WTC11 (cell line): ENCODE results near the gene MYL4. TPM values are rescaled to one million over a fixed set of nuclear protein-coding genes. Genes with fewer than 3 reads are reported as not detected.

Experiments used
- ATAC-seq: fragments of 200-7000 bp; cut with Tn5 transposase; 2 replicates; pipeline ENCODE4 v1.10.0; 2021; ENCODE audit warnings: mild to moderate bottlenecking, moderate library complexity
- CTCF ChIA-PET: fragments of 300-600 bp; sonication (Branson Sonifier 250); formaldehyde crosslinking; loops from one replicate; lab custom pipeline; 2021; ENCODE audit warnings: antibody characterized with exemption; lab: Charles Lee
- POLR2A ChIA-PET: fragments of 350-600 bp; sonication (Branson Sonifier 250); formaldehyde crosslinking; loops from one replicate; lab custom pipeline; 2021; ENCODE audit warnings: antibody characterized with exemption; lab: Charles Lee
- DNase-seq: peaks from one replicate; pipeline ENCODE4 v3.0.0; 2021; ENCODE audit warnings: low spot score
- H3K27ac Mint-ChIP-seq: 2 replicates; pipeline ENCODE4 v1.8.0; 2021; ENCODE audit warnings: mixed read lengths
- H3K27me3 Mint-ChIP-seq: 2 replicates; pipeline ENCODE4 v1.8.0; 2021; ENCODE audit warnings: low read depth, mild to moderate bottlenecking, moderate library complexity, mixed read lengths
- H3K36me3 Mint-ChIP-seq: 2 replicates; pipeline ENCODE4 v1.8.0; 2021; ENCODE audit warnings: mixed read lengths
- H3K4me1 Mint-ChIP-seq: 2 replicates; pipeline ENCODE4 v1.8.0; 2022; ENCODE audit warnings: mixed read lengths
- H3K4me3 Mint-ChIP-seq: 2 replicates; pipeline ENCODE4 v1.8.0; 2021; ENCODE audit warnings: mild to moderate bottlenecking, moderate library complexity, mixed read lengths
- H3K9me3 Mint-ChIP-seq: 2 replicates; pipeline ENCODE4 v1.8.0; 2021; ENCODE audit warnings: mixed read lengths
- CREM ChIP-seq: sonication (generic); formaldehyde crosslinking; IDR thresholded peaks from 2 replicates; pipeline ENCODE4 v1.8.1; 2022; ENCODE audit warnings: mild to moderate bottlenecking, missing genetic modification reagents, moderate library complexity
- ELF4 ChIP-seq: sonication (generic); formaldehyde crosslinking; IDR thresholded peaks from 2 replicates; pipeline ENCODE4 v1.8.1; 2022; ENCODE audit warnings: low read depth, mild to moderate bottlenecking, moderate library complexity, missing genetic modification reagents
- ESRRA ChIP-seq: sonication (generic); formaldehyde crosslinking; IDR thresholded peaks from 2 replicates; pipeline ENCODE4 v1.8.1; 2022; ENCODE audit warnings: mild to moderate bottlenecking, missing genetic modification reagents, borderline replicate concordance
- FOXK1 ChIP-seq: sonication (generic); formaldehyde crosslinking; IDR thresholded peaks from 2 replicates; pipeline ENCODE4 v1.8.0; 2022; ENCODE audit warnings: mild to moderate bottlenecking, moderate library complexity, missing genetic modification reagents
- FOXP1 ChIP-seq: sonication (generic); formaldehyde crosslinking; IDR thresholded peaks from 2 replicates; pipeline ENCODE4 v1.8.0; 2022; ENCODE audit warnings: missing genetic modification reagents, mild to moderate bottlenecking, moderate library complexity, borderline replicate concordance
- GRHL2 ChIP-seq: fragments of 250-450 bp; sonication (Bioruptor Pico); IDR thresholded peaks from 2 replicates; pipeline ENCODE4 v1.8.0; 2022; ENCODE audit warnings: mild to moderate bottlenecking, moderate library complexity; ENCODE audit not compliant: insufficient replicate concordance, severe bottlenecking
- MYBL2 ChIP-seq: sonication (generic); formaldehyde crosslinking; IDR thresholded peaks from 2 replicates; pipeline ENCODE4 v1.8.1; 2023; ENCODE audit warnings: mild to moderate bottlenecking, moderate library complexity, missing genetic modification reagents
- NFE2L1 ChIP-seq: sonication (generic); formaldehyde crosslinking; IDR thresholded peaks from 2 replicates; pipeline ENCODE4 v1.8.1; 2023; ENCODE audit warnings: missing genetic modification reagents
- NR1H2 ChIP-seq: sonication (generic); formaldehyde crosslinking; IDR thresholded peaks from 2 replicates; pipeline ENCODE4 v1.9.0; 2021; ENCODE audit warnings: mild to moderate bottlenecking, moderate library complexity, missing genetic modification reagents
- SMAD4 ChIP-seq: sonication (generic); formaldehyde crosslinking; IDR thresholded peaks from 2 replicates; pipeline ENCODE4 v1.8.0; 2022; ENCODE audit warnings: mild to moderate bottlenecking, missing genetic modification reagents
- ZBTB21 ChIP-seq: sonication (generic); formaldehyde crosslinking; IDR thresholded peaks from 2 replicates; pipeline ENCODE4 v1.8.1; 2023; ENCODE audit warnings: mild to moderate bottlenecking, missing genetic modification reagents, borderline replicate concordance
- ZNF121 ChIP-seq: sonication (generic); formaldehyde crosslinking; IDR thresholded peaks from 2 replicates; pipeline ENCODE4 v1.8.0; 2023; ENCODE audit warnings: missing genetic modification reagents
- total RNA-seq: library from RNA; stranded (reverse); gene quantifications from 3 replicates; pipeline ENCODE4 v1.2.3, GENCODE V29; 2021
- TF ChIP-seq, protein P1 (sequence below): fragments of 250-450 bp; sonication (Bioruptor Pico); IDR thresholded peaks from 2 replicates; pipeline ENCODE4 v2.1.2; 2022; ENCODE audit warnings: mild to moderate bottlenecking, moderate library complexity
- TF ChIP-seq, protein P2 (sequence below): sonication (generic); formaldehyde crosslinking; IDR thresholded peaks from 2 replicates; pipeline ENCODE4 v1.8.1; 2023; ENCODE audit warnings: mild to moderate bottlenecking, missing genetic modification reagents, moderate library complexity
- TF ChIP-seq, protein P3 (sequence below): sonication (generic); formaldehyde crosslinking; conservative IDR thresholded peaks from 2 replicates; pipeline ENCODE4 v1.8.1; 2023; ENCODE audit warnings: mild to moderate bottlenecking, low read depth, missing genetic modification reagents, moderate library complexity
- TF ChIP-seq, protein P4 (sequence below): fragments of 250-450 bp; sonication (Bioruptor Pico); IDR thresholded peaks from 2 replicates; pipeline ENCODE4 v1.8.0; 2021; ENCODE audit warnings: mild to moderate bottlenecking
- TF ChIP-seq, protein P5 (sequence below): sonication (generic); formaldehyde crosslinking; IDR thresholded peaks from 2 replicates; pipeline ENCODE4 v1.8.1; 2023; ENCODE audit warnings: mild to moderate bottlenecking, missing genetic modification reagents
- TF ChIP-seq, protein P6 (sequence below): sonication (generic); formaldehyde crosslinking; IDR thresholded peaks from 2 replicates; pipeline ENCODE4 v1.8.0; 2022; ENCODE audit warnings: mild to moderate bottlenecking, missing genetic modification reagents
- TF ChIP-seq, protein P7 (sequence below): fragments of 250-450 bp; sonication (Bioruptor Pico); IDR thresholded peaks from 2 replicates; pipeline ENCODE4 v1.9.0; 2021; ENCODE audit warnings: moderate library complexity, mild to moderate bottlenecking, inconsistent platforms, borderline replicate concordance
- TF ChIP-seq, protein P8 (sequence below): fragments of 200-600 bp; IDR thresholded peaks from 2 replicates; pipeline ENCODE4 v1.8.0; 2022; ENCODE audit warnings: antibody characterized with exemption
- TF ChIP-seq, protein P9 (sequence below): sonication (generic); formaldehyde crosslinking; IDR thresholded peaks from 2 replicates; pipeline ENCODE4 v1.8.0; 2023; ENCODE audit warnings: missing genetic modification reagents

Gene MYL4
- total RNA-seq, 1 experiment from 2014 or later = 0.50 TPM

DNA sequence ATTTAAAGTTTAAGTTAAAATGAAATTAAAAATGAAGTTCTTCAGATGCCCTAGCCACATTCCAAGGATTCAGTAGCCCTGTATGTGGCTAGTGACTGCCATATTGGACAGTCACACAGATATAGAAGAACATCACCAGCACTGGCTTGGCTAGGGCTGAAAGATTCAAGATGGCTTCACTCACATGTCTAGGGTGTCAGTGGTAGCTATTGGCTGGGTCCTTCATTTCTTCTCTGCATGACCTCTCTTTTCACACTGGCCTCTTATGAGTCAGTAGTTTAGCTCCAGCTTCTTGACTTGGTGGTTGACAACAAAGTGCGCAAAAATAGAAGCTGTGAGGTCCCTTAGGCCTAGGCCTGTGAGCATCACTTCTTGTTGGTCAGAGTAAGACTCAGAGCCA, 18.4 kb upstream of the MYL4 start:
- Mint-ChIP-seq H3K27me3 (peaks cover 3% of the 10 kb centered on the region; the same call in 1 of the 2 replicates), H3K27ac (no peak overlapping the region), H3K9me3 (peaks cover 3% of the 10 kb centered on the region; the same call in 1 of the 2 replicates), H3K36me3 (no peaks in the 10 kb centered on the region), H3K4me1 (peaks cover 18% of the 10 kb centered on the region), H3K4me3 (no peak overlapping the region)
- ChIA-PET CTCF (interaction anchor here (0.9 kb wide), 1 partner anchor 249 kb away, joined by 3 read pairs; no protein-coding TSS in a partner anchor), POLR2A (no interaction called here)
- TF ChIP-seq, protein P1, sequence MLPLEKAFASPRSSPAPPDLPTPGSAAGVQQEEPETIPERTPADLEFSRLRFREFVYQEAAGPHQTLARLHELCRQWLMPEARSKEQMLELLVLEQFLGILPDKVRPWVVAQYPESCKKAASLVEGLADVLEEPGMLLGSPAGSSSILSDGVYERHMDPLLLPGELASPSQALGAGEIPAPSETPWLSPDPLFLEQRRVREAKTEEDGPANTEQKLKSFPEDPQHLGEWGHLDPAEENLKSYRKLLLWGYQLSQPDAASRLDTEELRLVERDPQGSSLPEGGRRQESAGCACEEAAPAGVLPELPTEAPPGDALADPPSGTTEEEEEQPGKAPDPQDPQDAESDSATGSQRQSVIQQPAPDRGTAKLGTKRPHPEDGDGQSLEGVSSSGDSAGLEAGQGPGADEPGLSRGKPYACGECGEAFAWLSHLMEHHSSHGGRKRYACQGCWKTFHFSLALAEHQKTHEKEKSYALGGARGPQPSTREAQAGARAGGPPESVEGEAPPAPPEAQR (CRISPR knock-in tag) = no peak
- TF ChIP-seq, protein P2, sequence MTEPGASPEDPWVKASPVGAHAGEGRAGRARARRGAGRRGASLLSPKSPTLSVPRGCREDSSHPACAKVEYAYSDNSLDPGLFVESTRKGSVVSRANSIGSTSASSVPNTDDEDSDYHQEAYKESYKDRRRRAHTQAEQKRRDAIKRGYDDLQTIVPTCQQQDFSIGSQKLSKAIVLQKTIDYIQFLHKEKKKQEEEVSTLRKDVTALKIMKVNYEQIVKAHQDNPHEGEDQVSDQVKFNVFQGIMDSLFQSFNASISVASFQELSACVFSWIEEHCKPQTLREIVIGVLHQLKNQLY = no peak
- TF ChIP-seq MYBL2 (CRISPR knock-in tag) = no peak
- no peak for TF ChIP-seq FOXP1 (CRISPR knock-in tag)
- TF ChIP-seq, protein P3, sequence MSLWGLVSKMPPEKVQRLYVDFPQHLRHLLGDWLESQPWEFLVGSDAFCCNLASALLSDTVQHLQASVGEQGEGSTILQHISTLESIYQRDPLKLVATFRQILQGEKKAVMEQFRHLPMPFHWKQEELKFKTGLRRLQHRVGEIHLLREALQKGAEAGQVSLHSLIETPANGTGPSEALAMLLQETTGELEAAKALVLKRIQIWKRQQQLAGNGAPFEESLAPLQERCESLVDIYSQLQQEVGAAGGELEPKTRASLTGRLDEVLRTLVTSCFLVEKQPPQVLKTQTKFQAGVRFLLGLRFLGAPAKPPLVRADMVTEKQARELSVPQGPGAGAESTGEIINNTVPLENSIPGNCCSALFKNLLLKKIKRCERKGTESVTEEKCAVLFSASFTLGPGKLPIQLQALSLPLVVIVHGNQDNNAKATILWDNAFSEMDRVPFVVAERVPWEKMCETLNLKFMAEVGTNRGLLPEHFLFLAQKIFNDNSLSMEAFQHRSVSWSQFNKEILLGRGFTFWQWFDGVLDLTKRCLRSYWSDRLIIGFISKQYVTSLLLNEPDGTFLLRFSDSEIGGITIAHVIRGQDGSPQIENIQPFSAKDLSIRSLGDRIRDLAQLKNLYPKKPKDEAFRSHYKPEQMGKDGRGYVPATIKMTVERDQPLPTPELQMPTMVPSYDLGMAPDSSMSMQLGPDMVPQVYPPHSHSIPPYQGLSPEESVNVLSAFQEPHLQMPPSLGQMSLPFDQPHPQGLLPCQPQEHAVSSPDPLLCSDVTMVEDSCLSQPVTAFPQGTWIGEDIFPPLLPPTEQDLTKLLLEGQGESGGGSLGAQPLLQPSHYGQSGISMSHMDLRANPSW = no peak
- TF ChIP-seq, protein P4, sequence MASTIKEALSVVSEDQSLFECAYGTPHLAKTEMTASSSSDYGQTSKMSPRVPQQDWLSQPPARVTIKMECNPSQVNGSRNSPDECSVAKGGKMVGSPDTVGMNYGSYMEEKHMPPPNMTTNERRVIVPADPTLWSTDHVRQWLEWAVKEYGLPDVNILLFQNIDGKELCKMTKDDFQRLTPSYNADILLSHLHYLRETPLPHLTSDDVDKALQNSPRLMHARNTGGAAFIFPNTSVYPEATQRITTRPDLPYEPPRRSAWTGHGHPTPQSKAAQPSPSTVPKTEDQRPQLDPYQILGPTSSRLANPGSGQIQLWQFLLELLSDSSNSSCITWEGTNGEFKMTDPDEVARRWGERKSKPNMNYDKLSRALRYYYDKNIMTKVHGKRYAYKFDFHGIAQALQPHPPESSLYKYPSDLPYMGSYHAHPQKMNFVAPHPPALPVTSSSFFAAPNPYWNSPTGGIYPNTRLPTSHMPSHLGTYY (CRISPR knock-in tag) = no peak
- TF ChIP-seq FOXK1 = no peak
- TF ChIP-seq SMAD4 (CRISPR knock-in tag) = no peak
- TF ChIP-seq, protein P5, sequence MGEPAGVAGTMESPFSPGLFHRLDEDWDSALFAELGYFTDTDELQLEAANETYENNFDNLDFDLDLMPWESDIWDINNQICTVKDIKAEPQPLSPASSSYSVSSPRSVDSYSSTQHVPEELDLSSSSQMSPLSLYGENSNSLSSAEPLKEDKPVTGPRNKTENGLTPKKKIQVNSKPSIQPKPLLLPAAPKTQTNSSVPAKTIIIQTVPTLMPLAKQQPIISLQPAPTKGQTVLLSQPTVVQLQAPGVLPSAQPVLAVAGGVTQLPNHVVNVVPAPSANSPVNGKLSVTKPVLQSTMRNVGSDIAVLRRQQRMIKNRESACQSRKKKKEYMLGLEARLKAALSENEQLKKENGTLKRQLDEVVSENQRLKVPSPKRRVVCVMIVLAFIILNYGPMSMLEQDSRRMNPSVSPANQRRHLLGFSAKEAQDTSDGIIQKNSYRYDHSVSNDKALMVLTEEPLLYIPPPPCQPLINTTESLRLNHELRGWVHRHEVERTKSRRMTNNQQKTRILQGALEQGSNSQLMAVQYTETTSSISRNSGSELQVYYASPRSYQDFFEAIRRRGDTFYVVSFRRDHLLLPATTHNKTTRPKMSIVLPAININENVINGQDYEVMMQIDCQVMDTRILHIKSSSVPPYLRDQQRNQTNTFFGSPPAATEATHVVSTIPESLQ (CRISPR knock-in tag) = no peak
- TF ChIP-seq ESRRA (CRISPR knock-in tag) = no peak
- TF ChIP-seq ZNF121 (CRISPR knock-in tag) = no peak
- TF ChIP-seq, protein P6, sequence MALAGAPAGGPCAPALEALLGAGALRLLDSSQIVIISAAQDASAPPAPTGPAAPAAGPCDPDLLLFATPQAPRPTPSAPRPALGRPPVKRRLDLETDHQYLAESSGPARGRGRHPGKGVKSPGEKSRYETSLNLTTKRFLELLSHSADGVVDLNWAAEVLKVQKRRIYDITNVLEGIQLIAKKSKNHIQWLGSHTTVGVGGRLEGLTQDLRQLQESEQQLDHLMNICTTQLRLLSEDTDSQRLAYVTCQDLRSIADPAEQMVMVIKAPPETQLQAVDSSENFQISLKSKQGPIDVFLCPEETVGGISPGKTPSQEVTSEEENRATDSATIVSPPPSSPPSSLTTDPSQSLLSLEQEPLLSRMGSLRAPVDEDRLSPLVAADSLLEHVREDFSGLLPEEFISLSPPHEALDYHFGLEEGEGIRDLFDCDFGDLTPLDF (CRISPR knock-in tag) = no peak
- DNase-seq (no peak), ATAC-seq (no peak)

DNA sequence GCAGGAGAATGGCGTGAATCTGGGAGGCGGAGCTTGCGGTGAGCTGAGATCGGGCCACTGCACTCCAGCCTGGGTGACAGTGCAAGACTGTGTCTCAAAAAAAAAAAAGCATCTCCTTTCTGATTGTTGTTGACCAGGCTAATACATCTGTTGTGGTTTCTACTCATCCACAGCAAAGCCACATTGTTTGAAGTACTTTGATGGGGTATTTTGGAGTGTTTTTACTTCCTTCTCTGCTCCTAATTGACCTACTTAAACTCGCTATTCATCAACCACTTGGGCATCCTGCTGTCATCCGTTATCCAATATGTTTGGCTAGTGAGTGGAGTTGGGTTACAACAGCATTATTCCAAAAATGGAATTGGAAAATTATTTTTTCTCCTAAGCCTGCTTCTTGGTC, 16.6 kb upstream of the MYL4 start:
- Mint-ChIP-seq H3K36me3 (no peaks in the 10 kb centered on the region), H3K9me3 (peaks cover 3% of the 10 kb centered on the region; the same call in 1 of the 2 replicates), H3K27ac (no peak overlapping the region), H3K4me3 (no peak overlapping the region), H3K4me1 (peaks cover 11% of the 10 kb centered on the region; the same call in 1 of the 2 replicates), H3K27me3 (peaks cover 3% of the 10 kb centered on the region; the same call in 1 of the 2 replicates)
- DNase-seq (no peak), ATAC-seq (no peak)
- POLR2A ChIA-PET = no interaction called here
- CTCF ChIA-PET = no interaction called here
- TF ChIP-seq, protein P7, sequence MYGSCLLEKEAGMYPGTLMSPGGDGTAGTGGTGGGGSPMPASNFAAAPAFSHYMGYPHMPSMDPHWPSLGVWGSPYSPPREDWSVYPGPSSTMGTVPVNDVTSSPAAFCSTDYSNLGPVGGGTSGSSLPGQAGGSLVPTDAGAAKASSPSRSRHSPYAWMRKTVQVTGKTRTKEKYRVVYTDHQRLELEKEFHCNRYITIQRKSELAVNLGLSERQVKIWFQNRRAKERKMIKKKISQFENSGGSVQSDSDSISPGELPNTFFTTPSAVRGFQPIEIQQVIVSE (CRISPR knock-in tag) = no peak
- TF ChIP-seq GRHL2 (CRISPR knock-in tag) = no peak
- TF ChIP-seq, protein P8, sequence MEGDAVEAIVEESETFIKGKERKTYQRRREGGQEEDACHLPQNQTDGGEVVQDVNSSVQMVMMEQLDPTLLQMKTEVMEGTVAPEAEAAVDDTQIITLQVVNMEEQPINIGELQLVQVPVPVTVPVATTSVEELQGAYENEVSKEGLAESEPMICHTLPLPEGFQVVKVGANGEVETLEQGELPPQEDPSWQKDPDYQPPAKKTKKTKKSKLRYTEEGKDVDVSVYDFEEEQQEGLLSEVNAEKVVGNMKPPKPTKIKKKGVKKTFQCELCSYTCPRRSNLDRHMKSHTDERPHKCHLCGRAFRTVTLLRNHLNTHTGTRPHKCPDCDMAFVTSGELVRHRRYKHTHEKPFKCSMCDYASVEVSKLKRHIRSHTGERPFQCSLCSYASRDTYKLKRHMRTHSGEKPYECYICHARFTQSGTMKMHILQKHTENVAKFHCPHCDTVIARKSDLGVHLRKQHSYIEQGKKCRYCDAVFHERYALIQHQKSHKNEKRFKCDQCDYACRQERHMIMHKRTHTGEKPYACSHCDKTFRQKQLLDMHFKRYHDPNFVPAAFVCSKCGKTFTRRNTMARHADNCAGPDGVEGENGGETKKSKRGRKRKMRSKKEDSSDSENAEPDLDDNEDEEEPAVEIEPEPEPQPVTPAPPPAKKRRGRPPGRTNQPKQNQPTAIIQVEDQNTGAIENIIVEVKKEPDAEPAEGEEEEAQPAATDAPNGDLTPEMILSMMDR = no peak
- TF ChIP-seq, protein P4 (CRISPR knock-in tag) = no peak
- no peak for TF ChIP-seq NR1H2 (CRISPR knock-in tag)
- no peak for TF ChIP-seq NFE2L1 (CRISPR knock-in tag)
- TF ChIP-seq ZBTB21 (CRISPR knock-in tag) = no peak
- TF ChIP-seq CREM (CRISPR knock-in tag) = no peak
- TF ChIP-seq, protein P9, sequence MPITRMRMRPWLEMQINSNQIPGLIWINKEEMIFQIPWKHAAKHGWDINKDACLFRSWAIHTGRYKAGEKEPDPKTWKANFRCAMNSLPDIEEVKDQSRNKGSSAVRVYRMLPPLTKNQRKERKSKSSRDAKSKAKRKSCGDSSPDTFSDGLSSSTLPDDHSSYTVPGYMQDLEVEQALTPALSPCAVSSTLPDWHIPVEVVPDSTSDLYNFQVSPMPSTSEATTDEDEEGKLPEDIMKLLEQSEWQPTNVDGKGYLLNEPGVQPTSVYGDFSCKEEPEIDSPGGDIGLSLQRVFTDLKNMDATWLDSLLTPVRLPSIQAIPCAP (CRISPR knock-in tag) = no peak
- no peak for TF ChIP-seq ELF4 (CRISPR knock-in tag)
